HK-2 (cell line): Measurements from ENCODE around the gene GJA1.
A peak's percentile ranks its signal among the peaks of the same experiment; 100 is the strongest.
"Not testable (repeated sequence)": the region's sequence is repeated elsewhere in the genome, so short reads cannot be mapped to it uniquely, and the experiment has no call there.

ENCODE experiments used
- DNase-seq: peaks from one replicate; pipeline ENCODE4 v3.0.0-alpha.2; 2018; ENCODE audit not compliant: unreplicated experiment

Gene GJA1

DNA sequence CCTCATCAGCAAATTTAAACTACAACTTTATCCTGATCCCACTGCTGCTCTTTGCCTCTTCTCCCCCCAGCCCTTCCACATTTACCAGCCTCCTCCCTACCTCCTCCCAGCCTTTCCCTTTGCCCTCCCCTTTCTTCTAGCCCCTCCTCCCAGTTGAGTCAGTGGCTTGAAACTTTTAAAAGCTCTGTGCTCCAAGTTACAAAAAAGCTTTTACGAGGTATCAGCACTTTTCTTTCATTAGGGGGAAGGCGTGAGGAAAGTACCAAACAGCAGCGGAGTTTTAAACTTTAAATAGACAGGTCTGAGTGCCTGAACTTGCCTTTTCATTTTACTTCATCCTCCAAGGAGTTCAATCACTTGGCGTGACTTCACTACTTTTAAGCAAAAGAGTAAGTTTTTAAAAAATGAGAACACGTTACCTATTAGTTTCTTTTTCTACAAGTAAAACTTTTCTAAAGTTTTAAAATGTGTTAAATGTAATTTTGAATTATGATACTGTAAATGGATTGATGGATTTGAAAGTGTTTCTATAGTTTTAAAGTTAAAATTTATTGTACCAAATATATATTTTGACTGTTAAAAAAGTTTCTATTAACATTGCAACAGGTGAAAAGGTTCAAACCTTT, at the start of gene GJA1:
Gene GJA1 (plus strand): TSS at position 203 of the 626 bp plus-strand sequence. CDS start 11,202 bp downstream, outside the sequence.
- DNase-seq, result peak; percentile 37

DNA sequence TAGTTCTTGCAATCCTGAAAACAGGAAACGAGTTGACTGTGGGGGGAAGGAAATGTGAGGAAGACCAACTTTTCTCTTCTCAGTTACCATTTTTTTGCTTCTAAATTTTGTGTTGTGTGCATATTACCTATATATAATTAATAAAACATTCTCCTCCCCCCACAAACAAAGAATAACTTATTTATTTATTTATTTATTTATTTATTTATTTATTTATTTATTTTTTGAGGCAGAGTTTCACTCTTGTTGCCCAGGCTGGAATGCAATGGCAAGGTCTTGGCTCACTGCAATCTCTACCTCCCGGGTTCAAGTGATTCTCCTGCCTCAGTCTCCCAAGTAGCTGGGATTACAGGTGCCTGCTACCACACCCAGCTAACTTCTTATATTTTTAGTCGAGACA, 48.9 kb upstream of the GJA1 start:
- not testable (repeated sequence) for DNase-seq

- no peak for DNase-seq
Measured at GRCh38 chr6:121389419-121389818, 46.0 kb upstream of the GJA1 start.

DNA sequence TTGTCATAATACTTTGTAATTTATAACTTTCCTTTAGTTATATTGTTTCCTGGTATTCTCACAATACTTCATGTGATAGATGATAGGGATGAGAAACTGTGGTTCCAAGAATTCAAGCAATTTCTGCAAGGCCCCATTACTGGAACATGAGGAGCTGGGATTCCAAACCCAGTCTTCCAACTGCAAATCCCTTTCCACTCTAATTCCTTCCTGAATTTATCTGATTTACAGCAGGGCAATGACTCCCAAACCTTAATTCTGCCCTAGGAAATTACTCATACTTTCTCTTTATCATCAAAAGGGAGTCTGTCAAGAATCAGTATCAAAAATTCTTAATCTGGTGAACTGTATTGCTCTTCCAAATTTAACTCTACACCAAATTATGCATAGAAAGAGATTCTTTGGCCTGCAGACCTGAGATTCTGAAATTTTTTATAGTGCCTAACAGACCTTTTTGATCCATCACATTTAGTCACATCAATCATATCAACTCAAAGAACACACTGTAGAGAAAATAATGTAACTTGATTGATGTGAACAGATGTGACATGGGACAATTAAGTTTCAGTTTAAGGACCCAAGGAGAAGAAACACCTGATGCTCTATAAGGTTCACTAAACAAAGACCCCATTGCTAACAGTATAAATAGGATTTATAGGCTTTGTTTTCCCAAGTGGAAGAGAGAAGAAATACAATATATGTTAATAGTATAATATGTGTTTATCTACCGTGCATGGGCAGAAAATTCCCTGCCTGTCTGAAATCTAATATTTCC, 41.5 kb upstream of the GJA1 start:
- no peak for DNase-seq

DNA sequence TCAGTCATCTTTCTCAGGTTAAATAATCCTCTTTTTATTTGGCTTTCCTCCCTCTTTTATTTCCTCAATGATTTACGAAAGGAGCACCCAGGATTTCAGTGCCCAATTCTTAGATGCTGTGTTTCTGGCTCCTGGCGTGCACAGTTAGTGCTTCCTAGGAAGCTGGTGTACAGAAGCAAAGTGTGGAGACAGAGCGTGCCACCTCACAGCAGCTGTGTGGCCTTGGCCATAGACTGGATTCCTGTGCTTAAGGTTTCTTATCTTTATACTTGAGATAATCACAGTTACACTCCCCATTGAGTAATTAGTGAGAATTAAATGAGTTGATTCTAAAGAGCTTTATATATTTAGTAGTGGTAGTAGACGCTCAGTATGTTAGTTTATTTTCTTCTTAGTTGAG, 39.7 kb upstream of the GJA1 start:
- no peak for DNase-seq

DNA sequence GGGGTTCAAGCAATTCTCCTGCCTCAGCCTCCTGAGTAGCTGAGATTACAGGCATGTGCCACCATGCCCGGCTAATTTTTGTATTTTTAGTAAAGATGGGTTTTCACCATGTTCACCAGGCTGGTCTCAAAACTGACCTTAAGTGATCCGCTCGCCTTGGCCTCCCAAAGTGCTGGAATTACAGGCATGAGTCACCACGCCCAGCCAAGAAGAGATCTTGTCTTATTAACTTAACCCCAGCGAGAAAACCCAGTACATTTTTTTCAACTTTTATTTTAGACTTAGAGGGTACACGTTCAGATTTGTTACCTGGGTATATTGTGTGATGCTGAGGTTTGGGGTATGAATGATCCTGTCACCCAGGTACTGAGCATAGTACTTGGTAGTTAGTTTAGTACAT, 38.3 kb upstream of the GJA1 start:
- DNase-seq, result not testable (repeated sequence)

DNA sequence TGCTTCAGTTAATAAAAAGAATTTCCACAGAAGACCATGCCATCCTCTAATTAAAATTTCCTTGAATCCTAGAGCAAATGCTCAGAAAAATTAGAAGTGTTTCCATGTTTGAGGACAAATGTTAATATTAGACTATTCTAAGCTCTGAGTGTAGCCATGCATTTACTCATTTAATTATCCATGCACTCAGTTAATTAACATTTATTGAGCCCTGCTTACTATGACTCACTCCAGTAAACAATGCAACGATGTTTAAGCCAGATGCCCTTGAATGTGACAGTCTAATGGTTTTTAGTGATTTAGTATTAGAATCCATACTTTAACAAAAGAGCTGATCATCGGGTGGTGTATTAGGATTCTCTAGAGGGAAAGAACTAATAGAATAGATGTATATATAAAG, 37.3 kb upstream of the GJA1 start:
- no peak for DNase-seq

- DNase-seq, result no peak
Measured at GRCh38 chr6:121399966-121400365, 35.5 kb upstream of the GJA1 start.

- no peak for DNase-seq
Measured at GRCh38 chr6:121403964-121404363, 31.5 kb upstream of the GJA1 start.

- no peak for DNase-seq
Measured at GRCh38 chr6:121405306-121405705, 30.1 kb upstream of the GJA1 start.

DNA sequence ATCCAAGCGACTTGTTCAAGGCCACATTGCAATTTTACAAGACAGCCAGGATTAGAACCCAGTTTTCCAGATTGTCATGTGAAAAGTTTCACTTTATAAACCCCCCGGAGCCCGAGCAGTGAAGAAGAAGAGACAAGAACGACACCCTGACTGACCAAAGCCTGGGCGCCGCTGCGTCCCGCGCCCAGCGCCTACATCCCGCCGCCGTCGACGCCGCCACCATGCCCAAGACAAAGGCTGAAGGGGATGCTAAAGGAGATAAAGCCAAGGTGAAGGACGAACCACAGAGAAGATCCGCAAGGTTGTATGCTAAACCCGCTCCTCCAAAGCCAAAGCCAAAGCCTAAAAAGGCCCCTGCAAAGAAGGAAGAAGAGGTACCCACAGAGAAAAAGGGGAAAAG, 27.1 kb upstream of the GJA1 start:
- no peak for DNase-seq

DNA sequence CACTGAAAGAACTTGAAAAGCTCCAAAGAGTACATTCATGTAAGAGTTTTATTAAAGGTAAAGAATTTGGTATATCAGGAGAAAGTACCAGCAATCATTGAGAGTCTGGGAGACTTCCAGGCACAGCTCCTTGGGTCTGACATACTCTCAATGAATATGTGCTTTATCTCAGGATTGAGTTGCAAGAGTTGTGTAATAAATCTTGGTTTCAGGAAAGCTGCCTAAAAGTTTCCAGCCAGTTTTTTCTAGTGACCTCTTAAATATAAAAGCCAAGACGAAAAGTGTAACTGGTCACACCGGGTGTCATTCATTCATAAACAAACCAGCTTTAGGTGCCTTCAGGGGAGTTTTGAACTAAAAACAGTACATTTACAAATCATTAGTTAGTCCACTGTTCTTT, 21.6 kb upstream of the GJA1 start:
- no peak for DNase-seq

GRCh38 chr6:121418346-121418745, 17.1 kb upstream of the GJA1 start:
- no peak for DNase-seq

GRCh38 chr6:121426686-121427085, 8.8 kb upstream of the GJA1 start:
- no peak for DNase-seq

- DNase-seq, result no peak
Measured at GRCh38 chr6:121428872-121429756, 6.3 kb upstream of the GJA1 start.

DNA sequence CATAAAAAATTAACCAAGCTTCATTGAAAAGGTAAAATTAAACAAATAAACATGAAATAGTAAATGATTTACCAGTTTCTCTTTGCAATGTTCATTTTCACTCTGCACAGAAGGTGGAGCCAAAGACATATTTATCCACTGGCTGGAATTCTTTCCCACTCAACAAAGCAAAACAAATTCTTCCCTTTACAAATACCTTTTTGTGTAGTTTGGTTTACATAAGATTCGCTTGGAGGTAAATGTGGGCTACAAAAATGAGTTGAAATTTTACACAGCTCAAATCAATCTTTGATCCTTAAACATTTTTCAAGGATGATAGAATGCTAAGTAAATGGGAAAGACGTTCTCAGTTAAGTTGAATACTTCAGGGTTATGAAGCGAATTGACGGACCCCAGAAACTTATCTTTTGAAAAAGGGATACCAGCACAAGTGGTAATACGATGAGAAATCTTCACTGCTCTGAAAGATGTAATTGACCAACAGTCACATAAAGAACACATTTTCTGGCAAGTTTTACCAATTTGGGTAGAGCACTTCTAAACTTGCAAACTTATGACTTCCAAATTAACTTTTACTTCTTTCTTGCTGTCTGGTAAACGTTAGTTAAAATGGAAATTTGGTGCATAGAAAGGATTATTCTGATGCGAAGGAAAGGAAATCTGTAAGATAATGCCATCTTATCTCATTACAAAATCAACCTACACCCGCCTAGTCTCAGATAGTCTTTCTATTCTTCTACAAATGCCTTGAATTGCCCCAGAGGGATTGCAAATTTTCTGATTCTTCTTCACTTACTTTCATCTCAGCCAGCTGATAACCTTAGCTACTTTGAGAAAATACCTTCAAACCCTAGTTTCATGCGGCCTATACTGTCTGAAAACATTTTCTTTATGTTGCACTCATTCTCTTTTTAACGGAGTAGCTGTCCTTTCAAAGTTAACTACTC, 4.7 kb upstream of the GJA1 start:
- no peak for DNase-seq

DNA sequence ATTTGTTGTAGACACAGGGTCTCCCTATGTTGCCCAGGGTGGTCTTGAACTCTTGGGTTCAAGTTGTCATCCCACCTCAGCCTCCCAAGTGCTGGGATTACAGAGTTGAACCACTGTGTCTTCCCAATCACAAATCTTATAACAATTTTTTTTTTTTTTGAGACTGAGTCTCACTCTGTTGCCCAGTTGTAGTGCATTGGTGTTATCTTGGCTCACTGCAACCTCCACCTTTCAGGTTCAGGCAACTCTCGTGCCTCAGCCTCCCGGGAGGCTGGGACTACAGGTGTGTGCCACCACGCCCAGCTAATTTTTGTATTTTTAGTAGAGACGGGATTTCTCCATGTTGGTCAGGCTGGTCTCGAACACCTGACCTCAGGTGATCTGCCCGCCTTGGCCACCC, 3.7 kb upstream of the GJA1 start:
- DNase-seq, result not testable (repeated sequence)

DNA sequence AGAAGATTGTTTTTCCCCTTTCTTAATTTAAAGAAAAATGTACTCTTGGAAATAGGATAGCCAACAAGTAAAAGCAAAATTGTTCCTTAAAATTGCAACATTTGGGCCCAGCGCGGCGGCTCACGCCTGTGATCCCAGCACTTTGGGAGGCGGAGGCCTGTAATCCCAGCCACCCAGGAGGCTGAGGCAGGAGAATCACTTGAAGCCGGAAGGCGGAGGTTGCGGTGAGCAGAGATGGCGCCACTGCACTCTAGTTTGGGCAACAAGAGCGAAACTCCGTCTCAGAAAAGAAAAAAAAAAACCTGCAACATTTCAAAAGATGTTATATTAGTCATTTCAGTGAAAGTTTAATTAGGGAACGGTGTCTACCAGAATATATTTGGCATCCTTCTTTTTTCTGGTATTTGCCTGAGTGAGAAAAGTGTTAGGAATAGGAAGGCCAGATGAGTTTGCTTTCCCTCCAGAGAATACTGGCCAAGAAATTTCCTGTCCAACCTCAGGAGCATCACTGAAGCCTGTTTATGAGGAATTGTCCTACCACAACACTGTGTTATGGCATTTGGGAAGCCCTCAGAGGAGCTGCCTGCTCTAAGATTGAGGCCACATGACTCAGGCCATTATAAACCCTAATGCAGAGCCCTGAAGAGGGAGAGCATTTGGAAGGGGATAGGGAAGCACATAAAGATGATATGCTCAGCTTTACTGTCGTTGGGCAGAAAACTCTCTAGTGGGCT, 1.2 kb upstream of the GJA1 start:
- no peak for DNase-seq

DNA sequence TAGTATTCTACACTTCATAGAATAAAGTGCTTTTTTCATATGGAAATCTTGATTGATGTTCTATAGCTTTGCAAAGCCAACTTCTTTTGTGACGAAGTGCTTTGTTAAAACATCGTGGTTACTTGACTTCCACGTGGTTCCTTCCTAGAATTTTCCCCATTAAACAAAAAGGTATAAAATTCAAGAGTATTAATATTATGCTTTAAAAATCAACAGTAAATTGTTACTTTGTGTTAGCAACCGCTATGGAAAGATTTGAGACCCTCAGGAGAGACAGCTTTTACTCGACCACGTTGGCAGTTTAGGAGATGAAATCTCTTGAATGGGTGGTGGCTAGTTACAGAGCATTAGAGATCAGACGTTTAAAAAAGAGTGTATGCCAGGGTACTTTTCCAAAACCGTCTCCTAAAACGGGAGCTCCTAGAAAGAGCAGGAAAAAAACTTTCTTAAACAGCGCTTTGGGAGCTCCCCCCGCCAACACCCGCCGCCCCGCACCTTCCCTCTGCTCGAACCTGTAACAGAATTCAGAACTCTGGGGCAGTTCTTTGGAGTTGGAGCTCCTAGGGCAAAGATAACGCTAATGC, 920 bp downstream of the GJA1 start:
- DNase-seq, result peak; percentile 22
